ENCODE results near the gene CFAP410. TPM values are rescaled to one million over a fixed set of nuclear protein-coding genes. Genes with fewer than 3 reads are reported as not detected.

CFAP410 gene
- total and polyA plus RNA-seq, 2 of the 8 experiments (the other 6 are each of a cell fraction or from before 2014, with no cell fraction given) = 10.6 to 12.0 TPM

- POLR2A ChIA-PET (ENCODE audit: partially characterized antibody) = interaction anchor here (1.0 to 1.2 kb wide), 2 partner anchors 16 to 18 kb away, joined by 3 read pairs; no protein-coding TSS in a partner anchor
- Histone ChIP-seq H4K8ac (ENCODE audit: extremely low read depth, insufficient read depth, low read length) (no peak overlapping the region; the same call in 1 of the 2 replicates), H2BK120ac (replicated peaks; ENCODE audit: low read depth, low read length) (no peak overlapping the region), H3K79me1 (ENCODE audit: low read depth, low read length) (no peaks in the 10 kb centered on the region), H3K4me3 (ENCODE audit: extremely low read depth in 1 of 4, insufficient read depth in 2 of 4, low read depth in 3 of 4, low read length in 4 of 4) (no peak overlapping the region), H3K79me2 (ENCODE audit: control insufficient read depth in 1 of 2, insufficient read depth in 2 of 2, low read length in 2 of 2) (no peaks in the 10 kb centered on the region), H3K23me2 (ENCODE audit: low read depth, low read length) (no peaks in the 10 kb centered on the region), H2BK5ac (ENCODE audit: low read depth, low read length) (no peak overlapping the region), H4K91ac (replicated peaks; ENCODE audit: insufficient read length, low read length) (no peak overlapping the region), H3K4ac (replicated peaks; ENCODE audit: insufficient read length, low read depth, low read length) (no peak overlapping the region), H2BK12ac (ENCODE audit: low read depth, low read length) (no peak overlapping the region), H3K4me2 (ENCODE audit: insufficient read depth in 1 of 2, low read depth in 2 of 2, low read length in 2 of 2) (no peak overlapping the region), H3K23ac (ENCODE audit: insufficient read length) (no peak overlapping the region), H3K18ac (ENCODE audit: extremely low read depth, low read length) (no peak overlapping the region), H2AFZ (ENCODE audit: low read length) (no peak overlapping the region), H2BK20ac (ENCODE audit: low read length) (no peak overlapping the region), H3K27me3 (replicated peaks in 1 of 4; ENCODE audit: control insufficient read depth in 3 of 4, extremely low read depth in 1 of 4, insufficient read depth in 3 of 4, low read length in 3 of 4) (no peaks in the 10 kb centered on the region; a peak in 1 of 7 replicates), H3K36me3 (ENCODE audit: control insufficient read depth in 2 of 4, insufficient read depth in 4 of 4, low read length in 3 of 4) (no peaks in the 10 kb centered on the region), H4K20me1 (replicated peaks in 1 of 2; ENCODE audit: control insufficient read depth in 1 of 2, insufficient read depth in 2 of 2, low read length in 2 of 2) (no peaks in the 10 kb centered on the region), H3K4me1 (replicated peaks in 1 of 4; ENCODE audit: control insufficient read depth in 3 of 4, insufficient read depth in 4 of 4, low read length in 3 of 4) (no peaks in the 10 kb centered on the region; a peak in 1 of 7 replicates), H2AK5ac (ENCODE audit: low read depth, low read length) (no peak overlapping the region), H3K27ac (ENCODE audit: low read depth, low read length) (no peak overlapping the region), H3K9me3 (ENCODE audit: insufficient read depth in 2 of 2, low read depth in 1 of 2, low read length in 1 of 2) (no peaks in the 10 kb centered on the region), H3K9ac (replicated peaks in 1 of 4; ENCODE audit: extremely low read depth in 1 of 4, low read depth in 3 of 4, low read length in 3 of 4) (no peak overlapping the region), H2BK15ac (ENCODE audit: low read length) (no peak overlapping the region), H4K5ac (ENCODE audit: insufficient read length, low read depth, low read length) (no peak overlapping the region), H3K14ac (ENCODE audit: insufficient read length) (no peak overlapping the region), H3K56ac (replicated peaks; ENCODE audit: insufficient read length, low read depth, low read length) (no peak overlapping the region)
- DNase-seq (ENCODE audit: low read depth in 1 of 2, low spot score in 2 of 2) (no peak), FAIRE-seq (no peak)
- TF ChIP-seq RAD21 (IDR thresholded peaks at IDR 0.05 in 1 of 2, conservative IDR thresholded peaks at IDR 0.05 in 1 of 2; ENCODE audit: low read depth in 2 of 2, low read length in 2 of 2) (no peak), SIX5 (IDR thresholded peaks at IDR 0.05; ENCODE audit: low read depth, low read length) (no peak), YY1 (IDR thresholded peaks at IDR 0.05; ENCODE audit: low read depth, low read length) (no peak), E2F6 (IDR thresholded peaks at IDR 0.05) (0 out of 2 replicates have a peak, but pooled peaks have one; percentile 16), KDM1A (IDR thresholded peaks at IDR 0.05; ENCODE audit: borderline replicate concordance, low read length) (no peak)
- 85% methylated on average over 8 of the region's 8 CpGs; no CpG with 5 or more reads in 1 of the 2 experiments for WGBS, 2 experiments (ENCODE audit: extremely low coverage in 1 of 2, insufficient coverage in 1 of 2, insufficient read length in 1 of 2, insufficient replicate concordance in 2 of 2, low coverage in 1 of 2, low lambda C conversion rate in 2 of 2, missing lambda C conversion rate in 1 of 2)
- CTCF ChIA-PET (ENCODE audit: partially characterized antibody) = interaction anchor here (0.6 to 1.5 kb wide), 11 partner anchors 9 to 355 kb away, joined by 3 to 11 read pairs (median 3); no protein-coding TSS in a partner anchor
These were observed 21.0 kb upstream of the CFAP410 start for GRCh38 chr21:44360159-44360558.

Measured in H1 (cell line).